ENCODE measurements around the gene EVC2.

The EVC2 gene

GRCh38 chr4:5515646-5516045 lies 192.7 kb downstream of the EVC2 start:
- ChIA-PET CTCF (no interaction called here), POLR2A (ENCODE audit: low non-redundant PET) (no interaction called here)
- DNase-seq (ENCODE audit: low spot score), result no peak
- TF ChIP-seq CTCF (conservative IDR thresholded peaks at IDR 0.05; ENCODE audit: low read depth), result no peak
- H3K27ac ChIP-seq, result no peak overlapping the region
